Measurements from ENCODE around the gene RRBP1.

The RRBP1 gene

GRCh38 chr20:17633221-17633849 is 48.7 kb downstream of the RRBP1 start:
- TF ChIP-seq EZH2phosphoT487 (IDR thresholded peaks at IDR 0.05; ENCODE audit: low read depth) (no peak), CTCF (IDR thresholded peaks at IDR 0.05; ENCODE audit: low read depth, low read length) (no peak)
- no peaks in the 10 kb centered on the region for H3K27me3 ChIP-seq (ENCODE audit: low read depth, low read length)
- peaks cover 8% of the 10 kb centered on the region; the same call in 1 of the 2 replicates for H4K20me1 ChIP-seq (ENCODE audit: insufficient read depth, low read length)
- H3K79me2 ChIP-seq (ENCODE audit: low read length): no peaks in the 10 kb centered on the region
- H3K36me3 ChIP-seq (replicated peaks; ENCODE audit: low read depth, low read length): peaks cover 6% of the 10 kb centered on the region
- no peak overlapping the region for H2AFZ ChIP-seq (ENCODE audit: low read depth, low read length)
- peaks cover 28% of the 10 kb centered on the region for H3K4me1 ChIP-seq (ENCODE audit: low read length)
- H3K27ac ChIP-seq (ENCODE audit: low read length): no peak overlapping the region
- no peak overlapping the region for H3K9ac ChIP-seq (ENCODE audit: low read length)
- no peak overlapping the region for H3K4me2 ChIP-seq (ENCODE audit: low read length)
- no peak overlapping the region for H3K4me3 ChIP-seq (ENCODE audit: low read length)
- H3K9me3 ChIP-seq (ENCODE audit: insufficient read depth, low read length): no peaks in the 10 kb centered on the region

GRCh38 chr20:17631576-17632319 is 50.3 kb downstream of the RRBP1 start:
- no peak overlapping the region for H2AFZ ChIP-seq (ENCODE audit: low read depth, low read length)
- H3K79me2 ChIP-seq (ENCODE audit: low read length): no peaks in the 10 kb centered on the region
- no peak overlapping the region for H3K9ac ChIP-seq (ENCODE audit: low read length)
- no peaks in the 10 kb centered on the region for H3K9me3 ChIP-seq (ENCODE audit: insufficient read depth, low read length)
- H4K20me1 ChIP-seq (ENCODE audit: insufficient read depth, low read length): peaks cover 12% of the 10 kb centered on the region; the same call in 1 of the 2 replicates
- peak overlapping the region; percentile 59; the same call in 1 of the 2 replicates for H3K4me2 ChIP-seq (ENCODE audit: low read length)
- TF ChIP-seq EZH2phosphoT487 (IDR thresholded peaks at IDR 0.05; ENCODE audit: low read depth) (no peak), CTCF (IDR thresholded peaks at IDR 0.05; ENCODE audit: low read depth, low read length) (no peak)
- peaks cover 6% of the 10 kb centered on the region for H3K36me3 ChIP-seq (replicated peaks; ENCODE audit: low read depth, low read length)
- H3K4me1 ChIP-seq (ENCODE audit: low read length): peaks cover 28% of the 10 kb centered on the region
- H3K27me3 ChIP-seq (ENCODE audit: low read depth, low read length): no peaks in the 10 kb centered on the region
- H3K4me3 ChIP-seq (ENCODE audit: low read length): no peak overlapping the region
- no peak overlapping the region for H3K27ac ChIP-seq (ENCODE audit: low read length)

- Histone ChIP-seq H3K4me1 (ENCODE audit: low read length) (peaks cover 28% of the 10 kb centered on the region), H3K27ac (ENCODE audit: low read length) (no peak overlapping the region)
These were observed 51.2 kb downstream of the RRBP1 start for GRCh38 chr20:17630806-17631195.

More at GRCh38 chr20:17630806-17631195, 51.2 kb downstream of the RRBP1 start:
- H3K4me2 ChIP-seq (ENCODE audit: low read length): peak overlapping the region; percentile 59
- no peaks in the 10 kb centered on the region for H3K9me3 ChIP-seq (ENCODE audit: insufficient read depth, low read length)
- H3K9ac ChIP-seq (ENCODE audit: low read length): no peak overlapping the region
- H3K27me3 ChIP-seq (ENCODE audit: low read depth, low read length): no peaks in the 10 kb centered on the region
- peaks cover 6% of the 10 kb centered on the region for H3K36me3 ChIP-seq (replicated peaks; ENCODE audit: low read depth, low read length)
- H3K4me3 ChIP-seq (ENCODE audit: low read length): peak overlapping the region; percentile 7; the same call in 1 of the 2 replicates
- H2AFZ ChIP-seq (ENCODE audit: low read depth, low read length): no peak overlapping the region
- no peaks in the 10 kb centered on the region for H3K79me2 ChIP-seq (ENCODE audit: low read length)
- TF ChIP-seq CTCF (IDR thresholded peaks at IDR 0.05; ENCODE audit: low read depth, low read length): no peak
- TF ChIP-seq EZH2phosphoT487 (IDR thresholded peaks at IDR 0.05; ENCODE audit: low read depth): no peak
- H4K20me1 ChIP-seq (ENCODE audit: insufficient read depth, low read length): peaks cover 12% of the 10 kb centered on the region

All from OCI-LY3 (cell line).